HK-2 (cell line): ENCODE measurements around the gene ZFP3.
"Not testable (repeated sequence)": the region's sequence is repeated elsewhere in the genome, so short reads cannot be mapped to it uniquely, and the experiment has no call there.

ENCODE experiments used
- DNase-seq: peaks from one replicate; pipeline ENCODE4 v3.0.0-alpha.2; 2018; ENCODE audit not compliant: unreplicated experiment

The ZFP3 gene

GRCh38 chr17:5138616-5139457 lies 60.6 kb downstream of the ZFP3 start:
- no peak for DNase-seq

DNA sequence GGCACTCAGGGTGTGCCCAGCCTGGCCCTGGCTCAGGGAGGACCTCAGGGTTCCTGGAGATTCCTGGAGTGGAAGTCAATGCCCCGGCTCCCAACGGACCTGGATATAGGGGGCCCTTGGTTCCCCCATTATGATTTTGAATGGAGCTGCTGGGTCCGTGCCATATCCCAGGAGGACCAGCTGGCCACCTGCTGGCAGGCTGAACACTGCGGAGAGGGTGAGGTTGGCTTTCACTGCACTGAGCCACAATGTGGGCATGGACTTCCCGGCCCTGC lies 61.1 kb downstream of the ZFP3 start:
- no peak for DNase-seq

DNA sequence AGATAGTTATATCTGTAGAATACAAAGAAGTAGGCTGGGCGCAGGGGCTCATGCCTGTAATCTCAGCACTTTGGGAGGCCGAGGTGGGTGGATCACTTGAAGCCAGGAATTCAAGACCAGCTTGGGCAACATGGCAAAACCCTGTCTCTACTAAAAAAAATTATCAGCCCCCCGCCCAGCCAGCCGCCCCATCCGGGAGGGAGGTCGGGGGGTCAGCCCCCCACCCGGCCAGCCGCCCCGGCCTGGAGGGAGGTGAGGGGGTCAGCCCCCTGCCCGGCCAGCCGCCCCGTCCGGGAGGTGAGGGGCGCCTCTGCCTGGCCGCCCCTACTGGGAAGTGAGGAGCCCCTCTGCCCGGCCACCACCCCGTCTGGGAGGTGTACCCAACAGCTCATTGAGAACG lies 64.6 kb downstream of the ZFP3 start:
- DNase-seq = not testable (repeated sequence)
